Smooth muscle cell (in vitro differentiated cells): Measurements from ENCODE around the gene AKAP4. TPM values are rescaled to one million over a fixed set of nuclear protein-coding genes. Genes with fewer than 3 reads are reported as not detected.

Source experiments
- polyA plus RNA-seq: library from polyadenylated mRNA; unstranded; fragments of >200 nt; fragmentation: Nextera tagmentation; extraction: Ambion mirVana; gene quantifications from 2 replicates; pipeline ENCODE4 v1.2.1, GENCODE V29; 2016
- small RNA-seq: library from RNA; depleted of rRNA; stranded (forward); fragments of <200 nt; gene quantifications from one replicate; pipeline ENCODE3, GENCODE V24; 2014
- total RNA-seq: library from RNA; depleted of rRNA; stranded (reverse); fragments of >200 nt; gene quantifications from 2 replicates; pipeline ENCODE4 v1.2.3, GENCODE V29; 2014

AKAP4 gene
- total and polyA plus RNA-seq, 2 experiments from 2014 or later: not detected

Small RNAs within 50 kb of the gene (small RNA-seq; reads per million reads assigned to genes)
- not detected for gene PYY3
- not detected for gene RF00019

Other genes starting within 250 kb of the AKAP4 start
- gene CCNB3, start 3.8 kb upstream of the AKAP4 start, total RNA-seq: 0.27 and 1.8 TPM in 2 replicates
- 1.1 TPM in 1 of 2 replicates, not detected in the other for gene CCNB3, start 3.8 kb upstream of the AKAP4 start, polyA plus RNA-seq